ENCODE data around the gene IDH3B.
"Not testable (repeated sequence)": the region's sequence is repeated elsewhere in the genome, so short reads cannot be mapped to it uniquely, and the experiment has no call there.

IDH3B gene

GRCh38 chr20:2694008-2694471 lies 30.0 kb upstream of the IDH3B start:
- FAIRE-seq: no peak

GRCh38 chr20:2693286-2694007 lies 29.4 kb upstream of the IDH3B start:
- no peak for FAIRE-seq

- FAIRE-seq: no peak
Measured at GRCh38 chr20:2692886-2693285, 28.9 kb upstream of the IDH3B start.

GRCh38 chr20:2692036-2692885 lies 28.2 kb upstream of the IDH3B start, which contains the start of gene EBF4:
EBF4 (plus strand) TSS chr20:2692780; CDS start chr20:2693646, 866 bp downstream.
- FAIRE-seq: no peak

- no peak for FAIRE-seq
Measured at GRCh38 chr20:2691663-2692035, 27.6 kb upstream of the IDH3B start.

- no peak for FAIRE-seq
Measured at GRCh38 chr20:2691127-2691526, 27.1 kb upstream of the IDH3B start.

GRCh38 chr20:2690718-2691117 lies 26.7 kb upstream of the IDH3B start:
- no peak for FAIRE-seq

GRCh38 chr20:2690213-2690612 lies 26.2 kb upstream of the IDH3B start:
- FAIRE-seq: no peak

- no peak for FAIRE-seq
Measured at GRCh38 chr20:2688041-2688591, 24.1 kb upstream of the IDH3B start.

- no peak for FAIRE-seq
Measured at GRCh38 chr20:2687514-2687913, 23.5 kb upstream of the IDH3B start.

- FAIRE-seq: not testable (repeated sequence)
Measured at GRCh38 chr20:2684817-2685216, 20.8 kb upstream of the IDH3B start.

GRCh38 chr20:2682040-2682439 lies 18.0 kb upstream of the IDH3B start:
- FAIRE-seq: not testable (repeated sequence)

- no peak for FAIRE-seq
Measured at GRCh38 chr20:2680046-2680445, 16.0 kb upstream of the IDH3B start.

GRCh38 chr20:2673453-2673852 lies 9.4 kb upstream of the IDH3B start:
- FAIRE-seq: no peak

GRCh38 chr20:2672446-2672845 lies 8.4 kb upstream of the IDH3B start:
- no peak for FAIRE-seq

GRCh38 chr20:2671977-2672376 lies 8.0 kb upstream of the IDH3B start:
- FAIRE-seq: no peak

- no peak for FAIRE-seq
Measured at GRCh38 chr20:2663364-2663886, 591 bp downstream of the IDH3B start.

GRCh38 chr20:2659547-2659946 lies 4.5 kb downstream of the IDH3B start:
- FAIRE-seq: no peak

- FAIRE-seq: no peak
Measured at GRCh38 chr20:2658414-2659354, 5.3 kb downstream of the IDH3B start.

- FAIRE-seq: no peak
Measured at GRCh38 chr20:2657674-2658073, 6.3 kb downstream of the IDH3B start.

GRCh38 chr20:2657241-2657640 lies 6.8 kb downstream of the IDH3B start:
- no peak for FAIRE-seq

- FAIRE-seq: no peak
Measured at GRCh38 chr20:2656471-2657117, 7.4 kb downstream of the IDH3B start.
